K562 (cell line): ENCODE data around the gene ATRNL1. TPM values are rescaled to one million over a fixed set of nuclear protein-coding genes. Genes with fewer than 3 reads are reported as not detected.

ENCODE experiments used
- ATAC-seq: fragments of 200-7000 bp; cut with Tn5 transposase; 3 replicates; pipeline ENCODE4 v1.9.1; 2020; ENCODE audit warnings: moderate library complexity
- BruUV-seq: library from RNA; stranded (reverse); fragments of 400-500 nt; replicated peaks from 2 replicates; lab custom pipeline; 2021; lab: Mats Ljungman, UMichigan
- CTCF ChIA-PET: fragments of 300-600 bp; formaldehyde crosslinking; extraction: SDS; loops from one replicate; lab custom pipeline; 2021; ENCODE audit warnings: low intra/inter-chr PET ratio; lab: Yijun Ruan, JAX
- POLR2A ChIA-PET: fragments of 300-600, 350-650 bp; sonication (Branson Sonifier 250); formaldehyde crosslinking; extraction: SDS; loops from one replicate; lab custom pipeline; 2021; ENCODE audit warnings: antibody characterized with exemption, inconsistent platforms; lab: Yijun Ruan, JAX
- DNase-seq, 4 experiments: peaks; one replicate each; pipeline versions ENCODE4 v3.0.0 to v3.0.0-alpha.2; 2011 to 2018; ENCODE audit warnings: low spot score in 3 of 4, mixed read lengths in 3 of 4; ENCODE audit errors: extremely low read depth in 1 of 4
- FAIRE-seq: peaks from 2 replicates; lab custom pipeline; 2011; peaks lifted over from hg19 to GRCh38; lab: Jason Lieb, UNC
- H2AFZ ChIP-seq: 2 replicates; pipeline ENCODE4 v1.6.0; 2011; ENCODE audit warnings: low read depth, low read length, control low read depth, inconsistent platforms
- H3K27ac ChIP-seq: fragments of 200-600 bp; 3 replicates; pipeline ENCODE4 v1.8.0; 2011; ENCODE audit warnings: low read depth, mild to moderate bottlenecking, control low read depth, inconsistent platforms, low read length, moderate library complexity, mixed read lengths; ENCODE audit errors: extremely low read depth
- H3K27me3 ChIP-seq, 2 experiments: fragments of 300-600 bp in 1 of 2; 2 replicates in 1 of 2; 3 replicates in 1 of 2; pipeline versions ENCODE4 v1.6.0 to v1.8.0; 2011; ENCODE audit warnings: inconsistent platforms in 2 of 2, low read length in 2 of 2, mild to moderate bottlenecking in 1 of 2, mixed read lengths in 1 of 2, moderate library complexity in 1 of 2; ENCODE audit not compliant: control insufficient read depth in 2 of 2, insufficient read depth in 2 of 2
- H3K36me3 ChIP-seq: fragments of 300-600 bp; 3 replicates; pipeline ENCODE4 v1.8.0; 2011; ENCODE audit warnings: mild to moderate bottlenecking, low read length, inconsistent platforms; ENCODE audit not compliant: control insufficient read depth, insufficient read depth
- H3K4me1 ChIP-seq, 2 experiments: fragments of 200-600 bp in 1 of 2; replicated peaks in 1 of 2; 2 replicates in 1 of 2; 3 replicates in 1 of 2; pipeline versions ENCODE4 v1.5.1 to v1.8.0; 2011; ENCODE audit warnings: inconsistent platforms in 2 of 2, low read length in 2 of 2, mild to moderate bottlenecking in 1 of 2, mixed read lengths in 1 of 2, moderate library complexity in 1 of 2; ENCODE audit not compliant: control insufficient read depth in 2 of 2, insufficient read depth in 2 of 2
- H3K4me2 ChIP-seq: 2 replicates; pipeline ENCODE4 v1.6.1; 2011; ENCODE audit warnings: low read length, control low read depth, inconsistent platforms, mixed read lengths; ENCODE audit not compliant: insufficient read depth
- H3K4me3 ChIP-seq: fragments of 200-600 bp; sonication (generic), shearing (Covaris generic); 2 replicates; pipeline ENCODE4 v1.5.1; 2016; ENCODE audit warnings: control low read depth, inconsistent platforms
- H3K79me2 ChIP-seq: fragments of 200-600 bp; 3 replicates; pipeline ENCODE4 v1.8.0; 2011; ENCODE audit warnings: low read length, inconsistent platforms; ENCODE audit not compliant: control insufficient read depth, insufficient read depth
- H3K9ac ChIP-seq, 2 experiments: 2 replicates each; pipeline versions ENCODE4 v1.6.0 to v1.6.1; 2011; ENCODE audit warnings: low read depth in 2 of 2, low read length in 2 of 2, control low read depth in 1 of 2, inconsistent platforms in 1 of 2, mild to moderate bottlenecking in 1 of 2, mixed read lengths in 1 of 2; ENCODE audit not compliant: insufficient read depth in 1 of 2
- H3K9me1 ChIP-seq: one replicate; pipeline ENCODE4 v1.6.0; 2011; ENCODE audit warnings: inconsistent platforms, mild to moderate bottlenecking, low read length, moderate library complexity; ENCODE audit not compliant: control insufficient read depth, insufficient read depth
- H3K9me3 ChIP-seq: replicated peaks from 2 replicates; pipeline ENCODE4 v1.5.1; 2011; ENCODE audit warnings: low read depth, low read length, inconsistent platforms; ENCODE audit not compliant: control insufficient read depth, insufficient read depth
- H4K20me1 ChIP-seq: replicated peaks from 2 replicates; pipeline ENCODE4 v1.6.1; 2011; ENCODE audit warnings: low read length, inconsistent platforms, mixed read lengths; ENCODE audit not compliant: control insufficient read depth, insufficient read depth
- ARHGAP35 ChIP-seq: fragments of 450-650 bp; IDR thresholded peaks from 2 replicates; pipeline ENCODE4 v1.6.1; 2018; ENCODE audit not compliant: partially characterized antibody
- ATF3 ChIP-seq, 2 experiments: fragments of 450-650 bp in 1 of 2; sonication (generic) in 1 of 2; formaldehyde crosslinking in 1 of 2; IDR thresholded peaks in 1 of 2; conservative IDR thresholded peaks in 1 of 2; 2 replicates each; pipeline versions ENCODE4 v1.6.1 to v1.8.1; 2016 to 2023; ENCODE audit warnings: mild to moderate bottlenecking in 2 of 2, moderate library complexity in 2 of 2, inconsistent platforms in 1 of 2, missing genetic modification reagents in 1 of 2
- FOXJ3 ChIP-seq: sonication (generic); formaldehyde crosslinking; IDR thresholded peaks from 2 replicates; pipeline ENCODE4 v1.4.0; 2020; ENCODE audit warnings: mild to moderate bottlenecking, missing genetic modification reagents
- KAT7 ChIP-seq: sonication (generic); formaldehyde crosslinking; IDR thresholded peaks from 2 replicates; pipeline ENCODE4 v1.8.0; 2022; ENCODE audit warnings: missing genetic modification reagents, mild to moderate bottlenecking, borderline replicate concordance
- MTA1 ChIP-seq: fragments of 450-650 bp; IDR thresholded peaks from 2 replicates; pipeline ENCODE4 v1.6.1; 2017; ENCODE audit warnings: borderline replicate concordance
- NFRKB ChIP-seq: fragments of 450-650 bp; IDR thresholded peaks from 2 replicates; pipeline ENCODE4 v1.6.1; 2016; ENCODE audit warnings: low read depth
- POLR2AphosphoS2 ChIP-seq: IDR thresholded peaks from 2 replicates; pipeline ENCODE4 v1.6.1; 2012; ENCODE audit warnings: low read length, improper control_type of control experiment
- SLC30A9 ChIP-seq: fragments of 250-450 bp; sonication (Bioruptor Pico); IDR thresholded peaks from 2 replicates; pipeline ENCODE4 v1.8.0; 2022; ENCODE audit warnings: mild to moderate bottlenecking, moderate library complexity
- SMARCE1 ChIP-seq: fragments of 450-650 bp; IDR thresholded peaks from 2 replicates; pipeline ENCODE4 v1.7.1; 2016; ENCODE audit warnings: mild to moderate bottlenecking
- SRSF1 ChIP-seq: fragments of 200-400 bp; formaldehyde crosslinking; IDR thresholded peaks from 2 replicates; pipeline ENCODE4 v1.6.1; 2017; ENCODE audit warnings: mild to moderate bottlenecking, low read depth, low read length, moderate library complexity
- VEZF1 ChIP-seq: fragments of 200-800 bp; sonication (Bioruptor generic); IDR thresholded peaks from 2 replicates; pipeline ENCODE4 v1.6.1; 2017; ENCODE audit warnings: missing genetic modification characterization, missing compliant biosample characterization
- ZNF146 ChIP-seq: IDR thresholded peaks from one replicate; pipeline ENCODE4 v1.6.1; 2018; ENCODE audit warnings: missing compliant biosample characterization; ENCODE audit not compliant: unreplicated experiment
- ZNF184 ChIP-seq: sonication (generic); formaldehyde crosslinking; IDR thresholded peaks from 2 replicates; pipeline ENCODE4 v1.5.0; 2020; ENCODE audit warnings: missing genetic modification reagents
- ZNF239 ChIP-seq: fragments of 250-450 bp; sonication (Bioruptor Pico); IDR thresholded peaks from 2 replicates; pipeline ENCODE4 v1.4.0; 2020; ENCODE audit warnings: mild to moderate bottlenecking
- WGBS: fragments of 100-300 bp; shearing (Covaris generic); methylation state at CpG from one replicate; pipeline ENCODE4 v1.1.6; 2016; ENCODE audit warnings: low coverage, mixed read lengths; ENCODE audit not compliant: insufficient coverage; ENCODE audit errors: missing lambda C conversion rate; 5-methylcytosine and 5-hydroxymethylcytosine counted together
- in situ Hi-C: fragments of 300-500 bp; cut with MboI; formaldehyde crosslinking; loops from 4 replicates; pipeline ENCODE4 v1.15.0; 2018; ENCODE audit warnings: inconsistent platforms, mixed read lengths
- intact Hi-C: fragments of 100-400 bp; cut with micrococcal nuclease; formaldehyde crosslinking; loops from 2 replicates; pipeline ENCODE4 v1.14.2; 2022
- polyA plus RNA-seq, 8 experiments: library from polyadenylated mRNA; depleted of rRNA in 4 of 8; stranded (reverse) in 5 of 8; unstranded in 3 of 8; fragments of >200 nt; fragmentation: Nextera tagmentation in 2 of 8; fragmentation: Illumina TruSeq in 1 of 8; extraction: Ambion mirVana in 2 of 8; extraction: Trizol in 1 of 8; gene quantifications; 2 replicates each; pipeline versions ENCODE4 v1.2.1 to v1.2.3, GENCODE V29; 2011 to 2014; ENCODE audit warnings: inconsistent platforms in 1 of 8, missing spikeins in 1 of 8
- total RNA-seq, 7 experiments: library from RNA; depleted of rRNA in 6 of 7; stranded (reverse); fragments of >200 nt in 6 of 7; fragmentation: Illumina TruSeq in 2 of 7; extraction: Trizol in 2 of 7; gene quantifications; 2 replicates each; pipeline versions ENCODE4 v1.2.1 to v1.2.3, GENCODE V29; 2011 to 2021; ENCODE audit warnings: low replicate concordance in 1 of 7

Gene ATRNL1
- total and polyA plus RNA-seq, 9 of the 15 experiments (the other 6 are each of a cell fraction or from before 2014, with no cell fraction given): 0.18 TPM; not detected in 8

GRCh38 chr10:115964827-115965226 is 871.7 kb downstream of the ATRNL1 start:
- no peaks in the 10 kb centered on the region for H3K9me3 ChIP-seq
- H3K36me3 ChIP-seq: no peaks in the 10 kb centered on the region
- H3K9me1 ChIP-seq: no peaks in the 10 kb centered on the region
- no peaks in the 10 kb centered on the region for H3K27me3 ChIP-seq
- no peaks in the 10 kb centered on the region for H3K79me2 ChIP-seq
- H2AFZ ChIP-seq: no peak overlapping the region
- 0% methylated on average over 4 of the region's 5 CpGs for WGBS
- DNase-seq: no peak
- no TSS peak for BruUV-seq
- no peak overlapping the region for H3K4me3 ChIP-seq
- TF ChIP-seq FOXJ3 (CRISPR knock-in tag) (no peak), MTA1 (no peak), ZNF239 (CRISPR knock-in tag) (no peak), SRSF1 (no peak), KAT7 (CRISPR knock-in tag) (no peak), ZNF146 (CRISPR knock-in tag) (no peak), ATF3 (IDR thresholded peaks at IDR 0.05) (no peak), ATF3 (CRISPR knock-in tag; conservative IDR thresholded peaks at IDR 0.05) (no peak), ARHGAP35 (no peak), POLR2AphosphoS2 (no peak), SMARCE1 (no peak), ZNF184 (CRISPR knock-in tag) (no peak), SLC30A9 (CRISPR knock-in tag) (no peak), NFRKB (no peak), VEZF1 (CRISPR knock-in tag) (no peak)
- TF ChIP-seq, all 486 proteins: peak for 0
- ChIA-PET CTCF (no interaction called here), POLR2A (no interaction called here)
- Histone ChIP-seq H3K4me1 (no peaks in the 10 kb centered on the region), H4K20me1 (no peaks in the 10 kb centered on the region), H3K9ac (no peak overlapping the region), H3K4me2 (no peak overlapping the region), H3K27ac (no peak overlapping the region)
- ATAC-seq: no peak
- no peak for FAIRE-seq
- in situ Hi-C loops (no loop called here), intact Hi-C loops (no loop called here)
